ENCODE measurements around the gene SMKR1. TPM values are rescaled to one million over a fixed set of nuclear protein-coding genes. Genes with fewer than 3 reads are reported as not detected.

SMKR1 gene
- polyA plus RNA-seq, 1 experiment, result 0.24 TPM

DNA sequence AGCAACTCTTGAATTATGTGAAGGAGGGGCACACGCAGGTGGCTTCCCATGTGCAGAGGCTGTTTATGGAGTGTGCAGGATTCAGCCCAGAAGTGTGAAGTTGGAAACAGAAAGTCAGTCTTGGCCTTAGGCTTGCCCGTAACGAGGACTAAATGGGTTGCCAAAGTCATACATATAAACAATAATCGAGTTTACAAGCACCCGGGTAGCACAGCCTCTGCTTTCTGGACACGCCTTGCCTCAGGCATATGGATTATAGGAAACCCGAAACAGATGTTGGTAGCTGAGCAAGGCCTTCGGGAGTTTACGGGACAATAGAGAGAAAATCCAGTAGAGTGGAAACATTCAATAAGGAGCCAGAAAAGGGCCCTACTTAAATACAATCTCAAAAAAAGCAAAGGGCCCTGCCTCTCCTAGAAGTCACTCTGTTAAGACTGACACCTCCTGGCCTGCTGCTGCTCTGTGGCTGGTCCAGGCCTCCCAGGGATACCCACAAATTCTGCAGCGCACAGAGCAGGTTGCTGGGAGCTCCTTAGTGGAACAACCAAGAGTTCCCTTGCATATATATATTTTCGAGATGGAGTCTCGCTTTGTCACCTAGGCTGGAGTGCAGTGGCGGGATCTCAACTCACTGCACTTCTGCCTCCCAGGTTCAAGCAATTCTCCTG is 48.5 kb downstream of the SMKR1 start:
- Histone ChIP-seq H3K27me3 (ENCODE audit: control insufficient read depth, insufficient read depth, low read length) (peaks cover 4% of the 10 kb centered on the region), H3K9me3 (ENCODE audit: control insufficient read depth, insufficient read depth, low read length) (no peaks in the 10 kb centered on the region), H3K27ac (ENCODE audit: low read depth, low read length) (no peak overlapping the region), H3K4me3 (ENCODE audit: low read depth, low read length) (no peak overlapping the region)
- no peak for DNase-seq (ENCODE audit: low read depth, low spot score)
- ChIA-PET POLR2A (no interaction called here), CTCF (no interaction called here)
- TF ChIP-seq, protein P1, sequence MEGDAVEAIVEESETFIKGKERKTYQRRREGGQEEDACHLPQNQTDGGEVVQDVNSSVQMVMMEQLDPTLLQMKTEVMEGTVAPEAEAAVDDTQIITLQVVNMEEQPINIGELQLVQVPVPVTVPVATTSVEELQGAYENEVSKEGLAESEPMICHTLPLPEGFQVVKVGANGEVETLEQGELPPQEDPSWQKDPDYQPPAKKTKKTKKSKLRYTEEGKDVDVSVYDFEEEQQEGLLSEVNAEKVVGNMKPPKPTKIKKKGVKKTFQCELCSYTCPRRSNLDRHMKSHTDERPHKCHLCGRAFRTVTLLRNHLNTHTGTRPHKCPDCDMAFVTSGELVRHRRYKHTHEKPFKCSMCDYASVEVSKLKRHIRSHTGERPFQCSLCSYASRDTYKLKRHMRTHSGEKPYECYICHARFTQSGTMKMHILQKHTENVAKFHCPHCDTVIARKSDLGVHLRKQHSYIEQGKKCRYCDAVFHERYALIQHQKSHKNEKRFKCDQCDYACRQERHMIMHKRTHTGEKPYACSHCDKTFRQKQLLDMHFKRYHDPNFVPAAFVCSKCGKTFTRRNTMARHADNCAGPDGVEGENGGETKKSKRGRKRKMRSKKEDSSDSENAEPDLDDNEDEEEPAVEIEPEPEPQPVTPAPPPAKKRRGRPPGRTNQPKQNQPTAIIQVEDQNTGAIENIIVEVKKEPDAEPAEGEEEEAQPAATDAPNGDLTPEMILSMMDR (IDR thresholded peaks at IDR 0.05; ENCODE audit: low read depth, low read length), result no peak

DNA sequence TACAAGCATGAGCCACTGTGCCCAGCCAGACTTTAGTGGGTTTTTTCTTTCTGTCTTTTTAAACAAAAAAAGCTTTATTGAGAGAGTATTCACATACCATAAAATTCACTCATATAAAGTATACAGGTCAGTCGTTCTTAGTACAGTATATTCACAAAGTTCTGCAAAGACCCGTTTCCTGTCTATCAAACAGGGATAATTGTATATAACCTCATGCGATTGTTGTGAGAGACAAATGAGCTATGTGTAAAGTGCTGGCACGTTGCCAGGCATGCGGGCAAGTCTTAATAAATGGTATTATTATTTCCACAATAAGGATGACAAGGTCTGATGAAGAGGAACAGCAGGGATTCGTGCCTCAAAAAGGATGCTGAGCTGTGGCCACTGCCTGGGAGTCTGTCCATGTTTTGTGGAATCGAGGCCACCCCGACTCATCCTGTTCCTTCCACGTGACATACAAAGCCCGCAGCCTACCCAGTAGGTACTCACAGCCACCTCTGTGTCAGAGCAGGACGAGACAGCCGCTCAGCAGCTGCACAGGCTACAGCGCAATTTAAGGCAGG is 51.6 kb downstream of the SMKR1 start:
- no peak for DNase-seq (ENCODE audit: low read depth, low spot score)
- no peaks in the 10 kb centered on the region for H3K9me3 ChIP-seq (ENCODE audit: control insufficient read depth, insufficient read depth, low read length)
- H3K27me3 ChIP-seq (ENCODE audit: control insufficient read depth, insufficient read depth, low read length), result peaks cover 16% of the 10 kb centered on the region
- ChIA-PET CTCF (no interaction called here), POLR2A (no interaction called here)
- TF ChIP-seq, protein P1 (IDR thresholded peaks at IDR 0.05; ENCODE audit: low read depth, low read length), result no peak
- H3K27ac ChIP-seq (ENCODE audit: low read depth, low read length), result no peak overlapping the region
- peak overlapping the region; percentile 31 for H3K4me3 ChIP-seq (ENCODE audit: low read depth, low read length)

DNA sequence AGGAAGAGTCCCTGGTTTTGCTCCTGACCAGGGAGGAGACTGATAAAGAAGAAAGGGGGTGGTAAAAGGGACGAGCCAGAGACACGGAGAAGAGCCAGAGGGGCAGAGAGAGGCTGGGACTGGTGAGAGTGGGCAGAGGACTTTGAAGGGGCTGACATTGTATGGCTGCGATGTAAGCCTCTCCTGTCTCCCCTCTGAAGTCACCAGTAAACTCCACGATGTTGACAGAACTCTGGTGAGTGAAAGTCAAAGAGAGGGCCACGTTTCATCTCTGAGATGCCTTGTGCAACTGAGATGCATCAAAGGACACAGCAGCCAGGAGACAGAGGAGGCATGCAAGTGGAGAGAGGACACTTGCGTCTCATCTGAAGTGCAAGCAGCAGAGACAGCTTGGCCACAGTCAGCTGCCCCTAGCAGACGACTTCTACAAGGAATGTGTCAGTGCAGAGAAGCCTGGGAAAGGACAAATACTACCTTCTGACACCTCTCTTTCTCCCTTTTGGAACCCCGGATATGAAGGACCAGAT is 54.3 kb downstream of the SMKR1 start:
- no peak for DNase-seq (ENCODE audit: low read depth, low spot score)
- CTCF ChIA-PET, result no interaction called here
- Histone ChIP-seq H3K27ac (ENCODE audit: low read depth, low read length) (no peak overlapping the region), H3K4me3 (ENCODE audit: low read depth, low read length) (no peak overlapping the region), H3K9me3 (ENCODE audit: control insufficient read depth, insufficient read depth, low read length) (no peaks in the 10 kb centered on the region), H3K27me3 (ENCODE audit: control insufficient read depth, insufficient read depth, low read length) (peaks cover 16% of the 10 kb centered on the region)
- TF ChIP-seq, protein P1 (IDR thresholded peaks at IDR 0.05; ENCODE audit: low read depth, low read length), result no peak
- POLR2A ChIA-PET, result no interaction called here

DNA sequence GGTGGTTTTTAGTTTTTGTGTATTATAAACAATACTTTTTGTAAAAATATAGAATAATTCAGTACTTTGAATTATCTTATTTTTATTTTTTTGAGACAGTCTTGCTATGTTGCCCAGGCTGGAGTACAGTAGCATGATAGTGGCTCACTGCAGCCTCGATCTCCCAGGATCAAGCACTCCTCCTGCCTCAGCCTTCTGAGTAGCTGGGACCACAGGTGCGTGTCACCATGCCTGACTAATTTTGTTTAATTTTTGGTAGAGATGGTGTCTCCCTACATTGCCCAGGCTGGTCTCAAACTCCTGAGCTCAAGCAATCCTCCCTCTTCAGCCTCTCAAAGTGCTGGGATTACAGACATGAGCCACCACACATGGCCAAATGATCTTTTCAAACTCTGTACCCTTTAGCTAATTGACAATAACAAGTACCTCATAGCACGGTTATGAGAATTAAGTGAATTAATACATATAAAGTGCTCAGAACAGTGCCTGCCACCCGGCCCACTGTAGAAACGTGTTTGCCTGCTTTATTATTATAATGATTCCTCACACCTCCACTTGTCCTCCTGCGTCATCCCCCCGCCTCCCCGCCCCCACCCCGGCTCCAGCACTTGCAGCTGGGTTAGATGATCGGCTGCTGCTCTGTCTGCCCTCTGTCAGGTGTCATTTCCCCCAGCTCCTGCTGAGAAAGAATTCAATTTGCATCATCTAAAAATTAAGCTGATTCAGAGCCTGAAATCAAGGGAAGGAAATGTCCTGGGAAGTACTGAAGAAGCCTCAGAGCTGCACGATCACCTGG is 55.6 kb downstream of the SMKR1 start:
- ChIA-PET CTCF (no interaction called here), POLR2A (interaction anchor here (0.6 to 1.2 kb wide), 2 partner anchors 15 to 34 kb away, joined by 3 read pairs; no protein-coding TSS in a partner anchor)
- Histone ChIP-seq H3K9me3 (ENCODE audit: control insufficient read depth, insufficient read depth, low read length) (no peaks in the 10 kb centered on the region), H3K4me3 (ENCODE audit: low read depth, low read length) (no peak overlapping the region), H3K27me3 (ENCODE audit: control insufficient read depth, insufficient read depth, low read length) (peaks cover 14% of the 10 kb centered on the region), H3K27ac (ENCODE audit: low read depth, low read length) (no peak overlapping the region)
- no peak for DNase-seq (ENCODE audit: low read depth, low spot score)
- TF ChIP-seq, protein P1 (IDR thresholded peaks at IDR 0.05; ENCODE audit: low read depth, low read length), result no peak

DNA sequence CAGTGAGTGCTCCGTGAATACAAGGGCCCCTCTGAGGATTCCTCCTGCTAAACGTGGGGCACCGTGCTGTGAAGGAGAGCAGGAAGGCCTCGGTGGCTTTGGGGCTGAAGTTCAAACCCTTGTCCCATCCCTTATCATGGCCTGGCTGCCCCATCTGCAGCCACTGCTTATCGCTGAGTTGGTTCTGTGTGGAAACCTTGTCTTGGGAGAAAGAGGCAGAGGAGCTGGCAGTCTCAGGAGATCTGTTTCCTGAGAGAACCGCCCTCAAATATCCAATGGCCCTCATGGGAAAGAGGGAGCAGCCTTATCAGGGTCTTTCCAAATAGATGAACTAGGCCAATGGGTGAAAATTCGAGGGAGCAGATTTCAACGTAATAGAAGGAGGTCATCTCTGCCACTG is 57.2 kb downstream of the SMKR1 start:
- DNase-seq (ENCODE audit: low read depth, low spot score), result no peak
- ChIA-PET POLR2A (no interaction called here), CTCF (no interaction called here)
- H3K4me3 ChIP-seq (ENCODE audit: low read depth, low read length), result no peak overlapping the region
- no peak overlapping the region for H3K27ac ChIP-seq (ENCODE audit: low read depth, low read length)
- no peaks in the 10 kb centered on the region for H3K9me3 ChIP-seq (ENCODE audit: control insufficient read depth, insufficient read depth, low read length)
- H3K27me3 ChIP-seq (ENCODE audit: control insufficient read depth, insufficient read depth, low read length), result peaks cover 17% of the 10 kb centered on the region
- TF ChIP-seq, protein P1 (IDR thresholded peaks at IDR 0.05; ENCODE audit: low read depth, low read length), result no peak

All from AG04450 (cell line).